ENCODE results near the gene LRRC15.

The LRRC15 gene

GRCh38 chr3:194343561-194343893, 26.0 kb downstream of the LRRC15 start:
- Histone ChIP-seq H3K4me3 (ENCODE audit: low read length) (no peak overlapping the region), H3K27ac (ENCODE audit: low read length) (no peak overlapping the region), H3K9ac (ENCODE audit: low read depth, low read length) (no peak overlapping the region), H3K9me3 (ENCODE audit: insufficient read depth, low read depth, low read length) (no peaks in the 10 kb centered on the region), H3K36me3 (ENCODE audit: insufficient read depth, low read depth, low read length) (no peaks in the 10 kb centered on the region), H3K4me1 (ENCODE audit: insufficient read depth, low read length) (peaks cover 16% of the 10 kb centered on the region), H3K27me3 (ENCODE audit: insufficient read depth, low read length) (peaks cover 29% of the 10 kb centered on the region)

GRCh38 chr3:194342861-194343560, 26.5 kb downstream of the LRRC15 start:
- no peak overlapping the region for H3K4me3 ChIP-seq (ENCODE audit: low read length)
- no peaks in the 10 kb centered on the region for H3K36me3 ChIP-seq (ENCODE audit: insufficient read depth, low read depth, low read length)
- H3K4me1 ChIP-seq (ENCODE audit: insufficient read depth, low read length), result peaks cover 16% of the 10 kb centered on the region
- H3K9ac ChIP-seq (ENCODE audit: low read depth, low read length), result no peak overlapping the region
- H3K27me3 ChIP-seq (ENCODE audit: insufficient read depth, low read length), result peaks cover 29% of the 10 kb centered on the region
- no peaks in the 10 kb centered on the region for H3K9me3 ChIP-seq (ENCODE audit: insufficient read depth, low read depth, low read length)
- H3K27ac ChIP-seq (ENCODE audit: low read length), result no peak overlapping the region

GRCh38 chr3:194340757-194341400, 28.7 kb downstream of the LRRC15 start:
- Histone ChIP-seq H3K4me1 (ENCODE audit: insufficient read depth, low read length) (peaks cover 16% of the 10 kb centered on the region), H3K9ac (ENCODE audit: low read depth, low read length) (peak overlapping the region; percentile 19; the same call in 1 of the 2 replicates), H3K36me3 (ENCODE audit: insufficient read depth, low read depth, low read length) (no peaks in the 10 kb centered on the region), H3K27ac (ENCODE audit: low read length) (no peak overlapping the region), H3K27me3 (ENCODE audit: insufficient read depth, low read length) (peaks cover 34% of the 10 kb centered on the region), H3K9me3 (ENCODE audit: insufficient read depth, low read depth, low read length) (no peaks in the 10 kb centered on the region), H3K4me3 (ENCODE audit: low read length) (no peak overlapping the region)

- H3K9ac ChIP-seq (ENCODE audit: low read depth, low read length), result peak overlapping the region; percentile 19; the same call in 1 of the 2 replicates
- no peak overlapping the region for H3K27ac ChIP-seq (ENCODE audit: low read length)
- H3K36me3 ChIP-seq (ENCODE audit: insufficient read depth, low read depth, low read length), result no peaks in the 10 kb centered on the region
- H3K9me3 ChIP-seq (ENCODE audit: insufficient read depth, low read depth, low read length), result no peaks in the 10 kb centered on the region
- peaks cover 16% of the 10 kb centered on the region for H3K4me1 ChIP-seq (ENCODE audit: insufficient read depth, low read length)
- H3K27me3 ChIP-seq (ENCODE audit: insufficient read depth, low read length), result peaks cover 34% of the 10 kb centered on the region
- H3K4me3 ChIP-seq (ENCODE audit: low read length), result peak overlapping the region; percentile 38; the same call in 1 of the 2 replicates
Observed at GRCh38 chr3:194339840-194340239, 29.7 kb downstream of the LRRC15 start.

- H3K9me3 ChIP-seq (ENCODE audit: insufficient read depth, low read depth, low read length), result no peaks in the 10 kb centered on the region
- H3K4me3 ChIP-seq (ENCODE audit: low read length), result peak overlapping the region; percentile 38; the same call in 1 of the 2 replicates
- H3K27me3 ChIP-seq (ENCODE audit: insufficient read depth, low read length), result peaks cover 36% of the 10 kb centered on the region
- H3K36me3 ChIP-seq (ENCODE audit: insufficient read depth, low read depth, low read length), result no peaks in the 10 kb centered on the region
- H3K9ac ChIP-seq (ENCODE audit: low read depth, low read length), result peak overlapping the region; percentile 39; the same call in 1 of the 2 replicates
- H3K4me1 ChIP-seq (ENCODE audit: insufficient read depth, low read length), result peaks cover 16% of the 10 kb centered on the region
- no peak overlapping the region for H3K27ac ChIP-seq (ENCODE audit: low read length)
Observed at GRCh38 chr3:194339356-194339755, 30.2 kb downstream of the LRRC15 start.

GRCh38 chr3:194337965-194338753, 31.4 kb downstream of the LRRC15 start:
- H3K27ac ChIP-seq (ENCODE audit: low read length), result no peak overlapping the region
- no peak overlapping the region for H3K9ac ChIP-seq (ENCODE audit: low read depth, low read length)
- no peaks in the 10 kb centered on the region for H3K9me3 ChIP-seq (ENCODE audit: insufficient read depth, low read depth, low read length)
- no peak overlapping the region for H3K4me3 ChIP-seq (ENCODE audit: low read length)
- peaks cover 16% of the 10 kb centered on the region for H3K4me1 ChIP-seq (ENCODE audit: insufficient read depth, low read length)
- no peaks in the 10 kb centered on the region for H3K36me3 ChIP-seq (ENCODE audit: insufficient read depth, low read depth, low read length)
- H3K27me3 ChIP-seq (ENCODE audit: insufficient read depth, low read length), result peaks cover 40% of the 10 kb centered on the region

GRCh38 chr3:194336601-194337355, 32.8 kb downstream of the LRRC15 start:
- Histone ChIP-seq H3K27ac (ENCODE audit: low read length) (no peak overlapping the region), H3K9me3 (ENCODE audit: insufficient read depth, low read depth, low read length) (no peaks in the 10 kb centered on the region), H3K27me3 (ENCODE audit: insufficient read depth, low read length) (peaks cover 40% of the 10 kb centered on the region), H3K36me3 (ENCODE audit: insufficient read depth, low read depth, low read length) (no peaks in the 10 kb centered on the region), H3K4me1 (ENCODE audit: insufficient read depth, low read length) (peaks cover 16% of the 10 kb centered on the region), H3K4me3 (ENCODE audit: low read length) (no peak overlapping the region), H3K9ac (ENCODE audit: low read depth, low read length) (no peak overlapping the region)

- no peak overlapping the region for H3K9ac ChIP-seq (ENCODE audit: low read depth, low read length)
- no peaks in the 10 kb centered on the region for H3K36me3 ChIP-seq (ENCODE audit: insufficient read depth, low read depth, low read length)
- no peaks in the 10 kb centered on the region for H3K4me1 ChIP-seq (ENCODE audit: insufficient read depth, low read length)
- H3K27me3 ChIP-seq (ENCODE audit: insufficient read depth, low read length), result peaks cover 42% of the 10 kb centered on the region
- H3K27ac ChIP-seq (ENCODE audit: low read length), result no peak overlapping the region
- peak overlapping the region; percentile 70; the same call in 1 of the 2 replicates for H3K4me3 ChIP-seq (ENCODE audit: low read length)
- H3K9me3 ChIP-seq (ENCODE audit: insufficient read depth, low read depth, low read length), result no peaks in the 10 kb centered on the region
Observed at GRCh38 chr3:194333981-194334320, 35.6 kb downstream of the LRRC15 start.

- H3K27ac ChIP-seq (ENCODE audit: low read length), result no peak overlapping the region
- no peaks in the 10 kb centered on the region for H3K36me3 ChIP-seq (ENCODE audit: insufficient read depth, low read depth, low read length)
- H3K4me1 ChIP-seq (ENCODE audit: insufficient read depth, low read length), result no peaks in the 10 kb centered on the region
- H3K9ac ChIP-seq (ENCODE audit: low read depth, low read length), result peak overlapping the region; percentile 31; the same call in 1 of the 2 replicates
- H3K27me3 ChIP-seq (ENCODE audit: insufficient read depth, low read length), result peaks cover 42% of the 10 kb centered on the region
- peak overlapping the region; percentile 70 for H3K4me3 ChIP-seq (ENCODE audit: low read length)
- no peaks in the 10 kb centered on the region for H3K9me3 ChIP-seq (ENCODE audit: insufficient read depth, low read depth, low read length)
Observed at GRCh38 chr3:194333212-194333980, 36.1 kb downstream of the LRRC15 start.

- no peaks in the 10 kb centered on the region for H3K9me3 ChIP-seq (ENCODE audit: insufficient read depth, low read depth, low read length)
- H3K4me1 ChIP-seq (ENCODE audit: insufficient read depth, low read length), result no peaks in the 10 kb centered on the region
- no peak overlapping the region for H3K4me3 ChIP-seq (ENCODE audit: low read length)
- no peaks in the 10 kb centered on the region for H3K36me3 ChIP-seq (ENCODE audit: insufficient read depth, low read depth, low read length)
- H3K27ac ChIP-seq (ENCODE audit: low read length), result no peak overlapping the region
- H3K27me3 ChIP-seq (ENCODE audit: insufficient read depth, low read length), result peaks cover 42% of the 10 kb centered on the region
- H3K9ac ChIP-seq (ENCODE audit: low read depth, low read length), result no peak overlapping the region
Observed at GRCh38 chr3:194332858-194333211, 36.7 kb downstream of the LRRC15 start.

GRCh38 chr3:194330579-194330978, 39.0 kb downstream of the LRRC15 start:
- Histone ChIP-seq H3K4me1 (ENCODE audit: insufficient read depth, low read length) (no peaks in the 10 kb centered on the region), H3K9me3 (ENCODE audit: insufficient read depth, low read depth, low read length) (no peaks in the 10 kb centered on the region; the same call in 1 of the 2 replicates), H3K36me3 (ENCODE audit: insufficient read depth, low read depth, low read length) (no peaks in the 10 kb centered on the region), H3K27ac (ENCODE audit: low read length) (no peak overlapping the region), H3K4me3 (ENCODE audit: low read length) (no peak overlapping the region), H3K9ac (ENCODE audit: low read depth, low read length) (no peak overlapping the region), H3K27me3 (ENCODE audit: insufficient read depth, low read length) (peaks cover 37% of the 10 kb centered on the region)
